ENCODE data around the gene GAS2. TPM values are rescaled to one million over a fixed set of nuclear protein-coding genes. Genes with fewer than 3 reads are reported as not detected.

Gene GAS2
- polyA plus RNA-seq, 1 experiment, result 0.52 TPM

- DNase-seq (ENCODE audit: low read depth), result no peak
- CTCF ChIA-PET, result no interaction called here
Measured at GRCh38 chr11:22734628-22735345, 68.4 kb downstream of the GAS2 start.

DNA sequence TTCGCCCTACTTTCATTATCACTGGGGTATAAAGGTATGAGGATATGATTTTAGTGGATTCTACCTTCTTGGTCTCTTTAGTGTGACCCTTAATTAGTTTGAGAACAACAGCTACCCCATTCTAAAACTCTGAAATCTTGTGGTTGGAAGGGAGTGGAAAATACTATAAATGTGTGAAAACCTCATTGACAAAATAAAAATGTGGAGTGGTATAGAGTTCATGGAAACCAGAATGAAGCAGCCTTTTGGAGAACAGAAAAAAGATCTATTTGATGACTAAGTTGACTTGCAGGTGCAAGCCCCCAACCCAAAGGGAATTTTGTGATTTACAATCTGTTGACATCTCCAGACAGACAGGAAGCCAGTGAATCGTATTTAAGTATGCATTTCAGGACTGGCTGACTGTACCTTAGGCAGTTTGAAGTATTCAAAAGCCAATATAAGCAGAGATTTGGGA is 75.8 kb downstream of the GAS2 start:
- Histone ChIP-seq H3K36me3 (ENCODE audit: control insufficient read depth, insufficient read depth, low read length) (no peaks in the 10 kb centered on the region), H3K4me3 (ENCODE audit: low read depth, low read length) (no peak overlapping the region), H3K27me3 (ENCODE audit: control insufficient read depth, insufficient read depth, low read length) (no peaks in the 10 kb centered on the region)
- ChIA-PET CTCF (no interaction called here), POLR2A (no interaction called here)
- no peak for DNase-seq (ENCODE audit: low read depth)
- no peak for TF ChIP-seq CTCF (IDR thresholded peaks at IDR 0.05; ENCODE audit: insufficient read depth, low read depth, low read length)

More at GRCh38 chr11:22734628-22735345, 68.4 kb downstream of the GAS2 start:
- no peak overlapping the region for H3K4me3 ChIP-seq (ENCODE audit: low read depth, low read length)
- POLR2A ChIA-PET, result no interaction called here
- no peaks in the 10 kb centered on the region for H3K36me3 ChIP-seq (ENCODE audit: control insufficient read depth, insufficient read depth, low read length)
- no peaks in the 10 kb centered on the region for H3K27me3 ChIP-seq (ENCODE audit: control insufficient read depth, insufficient read depth, low read length)
- no peak for TF ChIP-seq CTCF (IDR thresholded peaks at IDR 0.05; ENCODE audit: insufficient read depth, low read depth, low read length)

- POLR2A ChIA-PET, result no interaction called here
- no peak for TF ChIP-seq CTCF (IDR thresholded peaks at IDR 0.05; ENCODE audit: insufficient read depth, low read depth, low read length)
- Histone ChIP-seq H3K4me3 (ENCODE audit: low read depth, low read length) (no peak overlapping the region), H3K36me3 (ENCODE audit: control insufficient read depth, insufficient read depth, low read length) (no peaks in the 10 kb centered on the region), H3K27me3 (ENCODE audit: control insufficient read depth, insufficient read depth, low read length) (no peaks in the 10 kb centered on the region)
- CTCF ChIA-PET, result no interaction called here
- no peak for DNase-seq (ENCODE audit: low read depth)
Measured at GRCh38 chr11:22749536-22749935, 83.1 kb downstream of the GAS2 start.

GRCh38 chr11:22752908-22753310 is 86.5 kb downstream of the GAS2 start:
- H3K36me3 ChIP-seq (ENCODE audit: control insufficient read depth, insufficient read depth, low read length), result no peaks in the 10 kb centered on the region
- no peak overlapping the region for H3K4me3 ChIP-seq (ENCODE audit: low read depth, low read length)
- no peaks in the 10 kb centered on the region for H3K27me3 ChIP-seq (ENCODE audit: control insufficient read depth, insufficient read depth, low read length)
- ChIA-PET CTCF (no interaction called here), POLR2A (no interaction called here)
- DNase-seq (ENCODE audit: low read depth), result no peak
- no peak for TF ChIP-seq CTCF (IDR thresholded peaks at IDR 0.05; ENCODE audit: insufficient read depth, low read depth, low read length)

DNA sequence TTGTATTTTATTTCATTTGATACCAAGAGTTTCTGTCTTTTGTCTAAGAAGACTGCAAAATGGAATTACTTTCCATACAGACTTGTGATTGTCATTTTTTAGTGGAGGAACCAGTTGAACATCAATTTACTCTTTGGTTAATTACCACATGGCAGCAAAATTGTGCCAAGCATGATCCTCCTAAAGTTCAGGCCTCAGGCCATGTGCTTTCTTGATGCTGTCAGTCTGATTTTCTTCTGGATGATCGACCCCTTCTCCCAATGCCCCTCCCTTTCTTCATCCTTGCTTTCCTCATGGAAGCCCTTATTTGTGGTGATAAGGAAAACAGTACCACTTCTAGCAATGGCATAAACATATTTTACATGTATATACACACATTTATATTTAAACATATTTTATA is 87.0 kb downstream of the GAS2 start:
- H3K27me3 ChIP-seq (ENCODE audit: control insufficient read depth, insufficient read depth, low read length), result no peaks in the 10 kb centered on the region
- CTCF ChIA-PET, result no interaction called here

More for the DNA sequence above, 87.0 kb downstream of the GAS2 start:
- H3K4me3 ChIP-seq (ENCODE audit: low read depth, low read length), result no peak overlapping the region
- TF ChIP-seq CTCF (IDR thresholded peaks at IDR 0.05; ENCODE audit: insufficient read depth, low read depth, low read length), result no peak
- DNase-seq (ENCODE audit: low read depth), result no peak
- H3K36me3 ChIP-seq (ENCODE audit: control insufficient read depth, insufficient read depth, low read length), result no peaks in the 10 kb centered on the region
- POLR2A ChIA-PET, result no interaction called here
